Caco-2 (cell line): ENCODE measurements around the gene IMP3. TPM values are rescaled to one million over a fixed set of nuclear protein-coding genes. Genes with fewer than 3 reads are reported as not detected.

Experiments
- BruUV-seq: library from RNA; stranded (reverse); fragments of 400-500 nt; replicated peaks from 2 replicates; lab custom pipeline; 2021; lab: Mats Ljungman, UMichigan
- CTCF ChIA-PET: fragments of 300-600 bp; sonication (Branson Sonifier 250); formaldehyde crosslinking; loops from one replicate; lab custom pipeline; 2022; ENCODE audit warnings: antibody characterized with exemption; lab: Charles Lee
- POLR2A ChIA-PET: fragments of 300-600 bp; sonication (Branson Sonifier 250); formaldehyde crosslinking; loops from one replicate; lab custom pipeline; 2022; ENCODE audit warnings: antibody characterized with exemption; lab: Charles Lee
- DNase-seq, 2 experiments: peaks; one replicate each; pipeline versions ENCODE4 v3.0.0 to v3.0.0-alpha.2; 2020 to 2022
- H3K27me3 ChIP-seq: replicated peaks from 2 replicates; pipeline ENCODE4 v1.6.0; 2011; ENCODE audit warnings: low read length; ENCODE audit not compliant: control insufficient read depth, insufficient read depth
- H3K36me3 ChIP-seq: 2 replicates; pipeline ENCODE4 v1.5.1; 2011; ENCODE audit warnings: low read length; ENCODE audit not compliant: control insufficient read depth, insufficient read depth
- H3K4me1 ChIP-seq: fragments of 250-450 bp; sonication (Bioruptor Pico); 2 replicates; pipeline ENCODE4 v1.5.1; 2020; ENCODE audit warnings: mild to moderate bottlenecking
- H3K4me3 ChIP-seq: 2 replicates; pipeline ENCODE4 v1.5.1; 2011; ENCODE audit warnings: low read depth, mild to moderate bottlenecking, control low read depth, low read length
- H3K9me3 ChIP-seq: fragments of 250-450 bp; sonication (Bioruptor Pico); 2 replicates; pipeline ENCODE4 v1.5.1; 2020; ENCODE audit warnings: mild to moderate bottlenecking, moderate library complexity
- H3K27ac Mint-ChIP-seq: one replicate; pipeline ENCODE4 v1.8.0; 2022; ENCODE audit warnings: mixed read lengths; ENCODE audit not compliant: unreplicated experiment
- H3K27me3 Mint-ChIP-seq: one replicate; pipeline ENCODE4 v1.8.0; 2022; ENCODE audit warnings: mixed read lengths; ENCODE audit not compliant: insufficient read depth, unreplicated experiment
- H3K36me3 Mint-ChIP-seq: one replicate; pipeline ENCODE4 v1.8.0; 2022; ENCODE audit warnings: mild to moderate bottlenecking, mixed read lengths; ENCODE audit not compliant: insufficient read depth, unreplicated experiment
- H3K4me1 Mint-ChIP-seq: one replicate; pipeline ENCODE4 v1.8.0; 2022; ENCODE audit warnings: low read depth, mixed read lengths; ENCODE audit not compliant: unreplicated experiment
- H3K4me3 Mint-ChIP-seq: one replicate; pipeline ENCODE4 v1.8.0; 2022; ENCODE audit warnings: mild to moderate bottlenecking, moderate library complexity, mixed read lengths; ENCODE audit not compliant: unreplicated experiment
- H3K9me3 Mint-ChIP-seq: one replicate; pipeline ENCODE4 v1.8.0; 2022; ENCODE audit warnings: mixed read lengths; ENCODE audit not compliant: unreplicated experiment
- CTCF ChIP-seq, 2 experiments: fragments of 200-600 bp in 1 of 2; IDR thresholded peaks; 1 replicate in 1 of 2; 2 replicates in 1 of 2; pipeline versions ENCODE4 v1.5.1 to v1.8.0; 2011 to 2022; ENCODE audit warnings: antibody characterized with exemption in 1 of 2, control low read depth in 1 of 2, inconsistent platforms in 1 of 2, low read depth in 1 of 2, low read length in 1 of 2, mild to moderate bottlenecking in 1 of 2, moderate library complexity in 1 of 2; ENCODE audit not compliant: insufficient read depth in 1 of 2, severe bottlenecking in 1 of 2, unreplicated experiment in 1 of 2
- intact Hi-C: fragments of 100-400 bp; cut with micrococcal nuclease; formaldehyde crosslinking; loops from one replicate; pipeline ENCODE4 v1.10.0; 2022; ENCODE audit not compliant: unreplicated experiment
- total RNA-seq: library from RNA; stranded (reverse); gene quantifications from 2 replicates; pipeline ENCODE4 v1.2.3, GENCODE V29; 2022

IMP3 gene
- total RNA-seq, 1 experiment from 2014 or later = 60.4 TPM

DNA sequence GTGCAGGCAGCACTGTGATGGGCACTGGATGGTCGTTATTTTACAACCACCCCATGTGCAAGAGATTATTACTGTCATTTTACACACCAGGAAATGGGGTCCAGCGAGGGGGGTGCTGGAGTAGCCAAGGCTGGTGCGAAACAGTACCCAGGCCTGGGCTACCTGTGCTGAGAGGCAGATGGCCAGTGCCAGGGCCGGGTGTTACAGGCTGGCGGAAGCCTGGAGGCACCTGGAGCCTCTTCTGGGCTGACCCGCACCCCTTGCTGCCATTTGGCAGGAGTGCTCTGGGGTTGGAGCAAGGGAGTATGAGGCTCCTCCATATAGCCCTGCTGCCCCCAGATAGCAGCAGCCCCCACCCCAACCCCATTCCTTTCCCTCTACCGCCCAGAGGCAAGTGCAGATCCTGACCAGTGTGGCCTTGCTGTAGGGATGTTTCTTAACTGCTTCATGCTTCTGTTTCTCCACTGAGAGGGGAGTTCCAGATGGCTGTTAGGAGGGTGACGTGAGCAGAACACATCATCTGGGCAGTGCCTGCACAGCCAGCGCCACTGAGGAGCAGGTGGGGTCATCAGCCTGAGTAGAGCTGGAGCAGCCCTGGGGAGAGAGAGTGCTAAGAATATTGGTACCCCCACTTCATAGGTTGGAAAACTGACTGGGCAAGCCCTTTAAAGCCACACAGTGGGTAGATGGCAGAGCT, 22.9 kb upstream of the IMP3 start:
- DNase-seq = no peak
- no peaks in the 10 kb centered on the region for H3K9me3 Mint-ChIP-seq
- H3K36me3 Mint-ChIP-seq = peaks cover 21% of the 10 kb centered on the region
- H3K36me3 ChIP-seq = no peaks in the 10 kb centered on the region; the same call in none of the 2 replicates
- H3K9me3 ChIP-seq = no peaks in the 10 kb centered on the region
- H3K4me1 Mint-ChIP-seq = peaks cover 58% of the 10 kb centered on the region
- no peak for TF ChIP-seq CTCF (IDR thresholded peaks at IDR 0.05; ENCODE audit: insufficient read depth in 1 of 2, low read depth in 1 of 2, low read length in 1 of 2, severe bottlenecking in 1 of 2, unreplicated experiment in 1 of 2)
- H3K27ac Mint-ChIP-seq = peak overlapping the region; percentile 75
- ChIA-PET POLR2A (interaction anchor here (1.0 kb wide), 1 partner anchor 15 kb away, joined by 4 read pairs; the partner anchor contains the start of gene SNX33), CTCF (interaction anchor here (1.6 kb wide), 1 partner anchor 16 kb away, joined by 9 read pairs; the partner anchor contains the start of gene SNX33)
- H3K27me3 ChIP-seq = no peaks in the 10 kb centered on the region
- no peak overlapping the region for H3K4me3 Mint-ChIP-seq
- BruUV-seq = no TSS peak
- intact Hi-C loops = no loop called here
- no peaks in the 10 kb centered on the region for H3K27me3 Mint-ChIP-seq
- peaks cover 64% of the 10 kb centered on the region for H3K4me1 ChIP-seq
- no peak overlapping the region for H3K4me3 ChIP-seq

- no TSS peak for BruUV-seq
- H3K4me3 ChIP-seq = no peak overlapping the region
- Mint-ChIP-seq H3K27me3 (no peaks in the 10 kb centered on the region), H3K4me1 (peaks cover 56% of the 10 kb centered on the region), H3K27ac (peak overlapping the region; percentile 5), H3K9me3 (no peaks in the 10 kb centered on the region), H3K36me3 (peaks cover 21% of the 10 kb centered on the region), H3K4me3 (no peak overlapping the region)
- ChIA-PET CTCF (interaction anchor here (0.7 to 1.7 kb wide), 3 partner anchors 10 to 15 kb away, joined by 4 to 17 read pairs (median 7); partner anchors contain the start of gene SNX33), POLR2A (interaction anchor here (0.8 to 1.2 kb wide), 3 partner anchors 14 to 293 kb away, joined by 3 to 9 read pairs (median 7); partner anchors contain the start of genes MAN2C1 and SNX33)
- H3K27me3 ChIP-seq = no peaks in the 10 kb centered on the region
- TF ChIP-seq CTCF (IDR thresholded peaks at IDR 0.05; ENCODE audit: insufficient read depth in 1 of 2, low read depth in 1 of 2, low read length in 1 of 2, severe bottlenecking in 1 of 2, unreplicated experiment in 1 of 2) = no peak
- no peak for DNase-seq
- intact Hi-C loops = no loop called here
- no peaks in the 10 kb centered on the region; the same call in none of the 2 replicates for H3K36me3 ChIP-seq
- peaks cover 57% of the 10 kb centered on the region for H3K4me1 ChIP-seq
- no peaks in the 10 kb centered on the region for H3K9me3 ChIP-seq
These were observed 21.7 kb upstream of the IMP3 start for GRCh38 chr15:75661756-75662140.

DNA sequence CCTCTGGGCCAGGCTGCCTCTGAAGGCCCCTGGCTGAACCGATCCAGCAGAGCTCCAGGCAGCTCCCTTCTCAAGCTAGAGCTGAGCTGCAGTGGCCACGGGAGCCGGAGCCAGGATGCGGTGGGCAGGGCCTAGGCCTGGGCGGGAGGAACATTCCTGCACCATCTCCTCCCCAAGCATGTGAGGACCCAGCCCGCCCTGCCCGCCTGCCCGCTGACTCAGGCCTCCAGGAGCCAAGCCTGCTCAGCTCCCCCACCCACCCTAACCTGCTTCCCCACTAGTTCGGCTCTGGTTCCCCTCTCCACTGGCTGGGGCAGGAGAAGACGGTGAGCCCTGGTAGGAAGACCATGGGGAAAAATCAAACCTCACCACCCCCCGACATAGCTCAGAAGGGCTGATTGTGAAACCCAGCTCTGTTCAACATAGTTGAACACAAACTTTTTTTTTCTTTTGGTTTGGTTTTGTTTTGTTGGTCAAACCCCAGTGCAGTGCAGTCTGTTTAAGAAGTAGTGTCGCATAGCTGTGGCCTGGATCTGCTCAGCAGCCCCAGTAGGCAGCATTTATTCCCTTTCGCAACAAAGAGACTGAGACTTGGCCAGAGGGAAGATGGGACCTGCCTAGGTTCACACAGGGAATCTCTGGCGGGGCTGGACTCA, 21.2 kb upstream of the IMP3 start:
- intact Hi-C loops = no loop called here
- no peak overlapping the region for H3K4me3 ChIP-seq
- H3K36me3 ChIP-seq = peaks cover 3% of the 10 kb centered on the region
- peak overlapping the region; percentile 5 for H3K27ac Mint-ChIP-seq
- H3K27me3 ChIP-seq = no peaks in the 10 kb centered on the region
- H3K4me1 Mint-ChIP-seq = peaks cover 54% of the 10 kb centered on the region
- POLR2A ChIA-PET = interaction anchor here (0.8 to 1.2 kb wide), 3 partner anchors 14 to 293 kb away, joined by 3 to 9 read pairs (median 7); partner anchors contain the start of genes MAN2C1 and SNX33
- H3K4me1 ChIP-seq = peaks cover 56% of the 10 kb centered on the region
- TF ChIP-seq CTCF (IDR thresholded peaks at IDR 0.05; ENCODE audit: insufficient read depth in 1 of 2, low read depth in 1 of 2, low read length in 1 of 2, severe bottlenecking in 1 of 2, unreplicated experiment in 1 of 2) = no peak
- peak; percentile 59 to 60 for DNase-seq
- no peaks in the 10 kb centered on the region for H3K9me3 ChIP-seq
- no TSS peak for BruUV-seq
- no peaks in the 10 kb centered on the region for H3K9me3 Mint-ChIP-seq
- no peak overlapping the region for H3K4me3 Mint-ChIP-seq
- H3K27me3 Mint-ChIP-seq = no peaks in the 10 kb centered on the region
- CTCF ChIA-PET = interaction anchor here (0.7 to 1.7 kb wide), 4 partner anchors 9 to 152 kb away, joined by 3 to 17 read pairs (median 6); partner anchors contain the start of gene SNX33
- peaks cover 21% of the 10 kb centered on the region for H3K36me3 Mint-ChIP-seq
